Measurements from ENCODE around the gene B4GALNT3.

The B4GALNT3 gene

GRCh38 chr12:591167-592023 is 131.7 kb downstream of the B4GALNT3 start:
- DNase-seq (ENCODE audit: low spot score) (no peak), FAIRE-seq (peak; percentile 42)

GRCh38 chr12:592024-592505 is 132.3 kb downstream of the B4GALNT3 start:
- FAIRE-seq (peak; percentile 30), DNase-seq (ENCODE audit: low spot score) (no peak)

GRCh38 chr12:593396-594270 is 133.9 kb downstream of the B4GALNT3 start:
- FAIRE-seq (peak; percentile 17), DNase-seq (ENCODE audit: low spot score) (no peak)

- DNase-seq (ENCODE audit: low spot score) (no peak), FAIRE-seq (peak; percentile 90)
These were observed 138.3 kb downstream of the B4GALNT3 start for GRCh38 chr12:597926-598568.

- FAIRE-seq (no peak), DNase-seq (ENCODE audit: low spot score) (no peak)
These were observed 140.0 kb downstream of the B4GALNT3 start for GRCh38 chr12:599756-600155.

GRCh38 chr12:601976-602699 is 142.4 kb downstream of the B4GALNT3 start:
- peak; percentile 58 for FAIRE-seq
- no peak for DNase-seq (ENCODE audit: low spot score)

GRCh38 chr12:602700-603068 is 142.9 kb downstream of the B4GALNT3 start:
- DNase-seq (ENCODE audit: low spot score) (no peak), FAIRE-seq (no peak)

- FAIRE-seq (peak; percentile 32), DNase-seq (ENCODE audit: low spot score) (no peak)
These were observed 145.2 kb downstream of the B4GALNT3 start for GRCh38 chr12:604956-605355.

- no peak for DNase-seq (ENCODE audit: low spot score)
These were observed 147.8 kb downstream of the B4GALNT3 start for GRCh38 chr12:607541-608001.

GRCh38 chr12:608413-608812 is 148.7 kb downstream of the B4GALNT3 start:
- DNase-seq (ENCODE audit: low spot score): no peak
- FAIRE-seq: no peak

More at GRCh38 chr12:607541-608001, 147.8 kb downstream of the B4GALNT3 start:
- FAIRE-seq: no peak

GRCh38 chr12:608921-609320 is 149.2 kb downstream of the B4GALNT3 start:
- DNase-seq (ENCODE audit: low spot score): no peak
- FAIRE-seq: peak; percentile 86

- peak; percentile 9 for FAIRE-seq
- DNase-seq (ENCODE audit: low spot score): no peak
These were observed 152.0 kb downstream of the B4GALNT3 start for GRCh38 chr12:611721-612120.

- FAIRE-seq: no peak
- DNase-seq (ENCODE audit: low spot score): no peak
These were observed 152.6 kb downstream of the B4GALNT3 start for GRCh38 chr12:612293-612692.

GRCh38 chr12:612886-613285 is 153.1 kb downstream of the B4GALNT3 start:
- DNase-seq (ENCODE audit: low spot score): no peak
- FAIRE-seq: no peak
